GM04504 (cell line): ENCODE data around the gene MT1M.

Experiments used
- DNase-seq: peaks from one replicate; pipeline ENCODE4 v3.0.0-alpha.2; 2012; ENCODE audit warnings: low read depth

The MT1M gene

DNA sequence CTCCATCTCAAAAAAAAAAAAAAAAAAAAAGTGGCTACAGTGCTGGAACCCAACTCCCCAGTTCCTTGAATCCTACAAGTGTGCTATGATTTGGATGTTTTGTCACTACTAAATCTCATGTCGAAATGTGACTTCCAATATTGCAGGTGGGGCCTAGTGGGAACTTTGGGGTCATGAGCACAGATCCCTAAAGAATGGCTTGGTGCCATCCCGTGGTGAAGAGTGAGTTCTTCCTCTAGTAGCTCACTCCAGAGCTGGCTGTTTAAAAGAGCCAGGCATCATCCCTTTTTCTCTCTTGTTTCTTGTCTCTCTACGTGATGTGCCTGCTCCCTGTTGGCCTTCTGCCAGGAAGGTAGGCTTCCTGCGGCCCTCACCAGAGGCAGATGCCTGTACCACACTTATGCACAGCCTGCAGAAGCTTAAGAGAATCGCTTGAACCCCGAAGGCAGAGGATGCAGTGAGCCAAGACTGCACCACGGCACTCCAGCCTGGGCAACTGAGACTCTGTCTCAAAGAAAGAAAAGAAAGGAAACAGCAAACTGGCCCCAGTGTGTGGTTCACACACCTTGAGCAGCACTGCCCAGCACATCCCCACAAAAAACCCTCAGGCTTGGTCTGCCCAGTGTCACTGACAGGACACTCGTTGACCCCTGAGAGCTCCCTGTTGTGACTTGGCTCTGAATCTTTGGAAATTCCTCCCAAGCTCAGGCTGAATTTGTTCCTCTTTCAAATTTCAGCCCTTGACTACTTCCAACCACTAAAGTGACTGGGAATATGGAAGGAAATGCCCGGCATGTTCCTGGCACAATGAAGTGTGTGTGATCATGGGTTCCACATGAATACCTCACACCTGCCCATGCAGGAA is 3.7 kb upstream of the MT1M start:
- no peak for DNase-seq

DNA sequence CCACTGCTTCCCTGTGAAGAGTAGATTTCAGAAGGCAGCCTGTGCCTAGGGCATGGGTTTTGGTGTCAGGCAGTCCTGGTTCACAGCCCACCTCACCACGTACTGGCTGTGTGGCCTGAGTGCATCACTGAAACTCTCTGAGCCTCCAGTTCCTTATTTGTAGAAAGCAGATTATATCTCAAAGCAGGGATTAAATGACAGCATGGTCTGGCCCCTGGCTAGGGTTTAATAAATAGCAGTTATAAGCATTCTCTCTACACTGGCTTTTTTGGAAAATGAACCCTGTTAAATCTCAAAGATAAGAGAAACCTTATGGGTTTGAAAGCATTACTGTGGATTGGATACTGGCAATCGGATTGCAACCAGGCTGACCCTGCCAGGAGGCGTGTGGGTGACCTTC is 2.9 kb upstream of the MT1M start:
- DNase-seq = no peak

DNA sequence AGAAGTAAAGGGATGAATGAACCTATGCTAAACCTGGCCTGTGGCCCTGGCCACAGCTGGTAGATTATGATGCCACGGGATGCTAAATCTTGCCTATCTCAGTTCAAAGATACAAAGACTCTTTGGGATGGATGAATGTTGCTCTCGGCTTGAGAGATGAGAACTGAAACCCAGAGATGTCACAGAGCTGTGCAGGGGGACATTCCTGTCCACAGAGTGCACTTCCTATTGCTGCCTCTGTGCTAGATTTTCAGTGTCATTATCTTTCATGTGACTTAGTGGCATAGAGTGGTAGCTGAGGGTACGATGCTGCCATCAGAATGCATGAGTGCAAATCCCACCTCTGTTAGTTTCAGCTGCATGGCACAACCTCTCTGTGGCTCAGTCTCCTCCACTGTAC is 2.3 kb upstream of the MT1M start:
- no peak for DNase-seq

DNA sequence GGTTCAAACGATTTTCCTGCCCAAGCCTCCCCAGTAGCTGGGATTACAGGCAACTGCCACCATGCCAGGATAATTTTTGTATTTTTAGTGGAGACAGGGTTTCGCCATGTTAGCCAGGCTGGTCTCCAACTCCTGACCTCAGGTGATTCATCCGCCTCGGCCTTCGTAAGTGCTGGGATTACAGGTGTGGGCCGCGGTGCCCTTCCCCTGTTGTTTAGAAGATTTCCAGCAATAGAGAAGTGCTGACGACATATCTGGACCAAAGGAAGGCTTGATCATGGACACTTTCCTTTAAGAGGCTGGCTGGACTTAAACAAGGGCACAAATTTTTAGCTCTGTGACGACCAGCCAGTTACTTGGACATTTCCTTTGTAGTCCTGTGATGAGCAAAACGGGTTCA is 1.3 kb upstream of the MT1M start:
- no peak for DNase-seq

DNA sequence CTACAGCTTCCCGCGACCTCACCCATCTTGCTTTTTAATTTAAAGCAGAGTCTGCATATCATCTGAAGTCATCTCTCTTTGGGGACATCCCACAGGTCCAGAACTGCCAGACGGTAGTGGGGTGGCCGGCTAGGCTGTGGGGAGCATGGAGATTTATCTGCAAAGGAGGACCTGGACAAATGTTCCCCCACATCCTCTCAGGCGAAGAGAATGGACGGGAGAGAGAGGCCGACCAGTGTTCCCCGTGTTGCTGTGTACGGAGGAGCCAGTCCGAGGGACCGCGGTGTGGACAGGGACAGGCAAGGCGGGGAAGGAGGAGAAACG is 665 bp upstream of the MT1M start:
- no peak for DNase-seq

DNA sequence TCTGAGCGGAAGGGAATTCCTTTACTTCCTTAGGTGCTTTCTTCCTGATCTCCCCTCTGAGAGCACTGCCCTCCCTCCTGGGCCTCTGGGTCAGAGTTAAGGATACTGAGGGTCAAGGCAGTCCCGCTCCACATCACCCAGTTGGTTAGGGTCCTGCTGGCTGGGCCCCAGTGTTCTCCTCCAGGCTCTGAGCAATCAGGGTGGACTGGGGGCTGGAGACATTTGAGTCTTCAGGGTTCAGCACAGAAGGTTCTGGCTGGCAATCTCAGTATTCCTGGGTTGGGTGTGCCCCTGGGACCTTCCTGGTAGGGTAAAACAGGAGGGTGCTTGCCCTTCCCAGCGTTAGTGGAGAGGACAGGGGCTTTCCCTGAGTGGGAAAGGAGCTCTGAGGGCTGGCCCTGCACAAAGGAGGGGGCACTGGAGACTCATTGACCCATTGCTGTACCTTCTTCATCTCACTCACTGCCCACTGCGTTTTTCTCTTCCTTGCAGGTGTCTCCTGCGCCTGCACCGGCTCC is 448 bp downstream of the MT1M start:
- DNase-seq = no peak

DNA sequence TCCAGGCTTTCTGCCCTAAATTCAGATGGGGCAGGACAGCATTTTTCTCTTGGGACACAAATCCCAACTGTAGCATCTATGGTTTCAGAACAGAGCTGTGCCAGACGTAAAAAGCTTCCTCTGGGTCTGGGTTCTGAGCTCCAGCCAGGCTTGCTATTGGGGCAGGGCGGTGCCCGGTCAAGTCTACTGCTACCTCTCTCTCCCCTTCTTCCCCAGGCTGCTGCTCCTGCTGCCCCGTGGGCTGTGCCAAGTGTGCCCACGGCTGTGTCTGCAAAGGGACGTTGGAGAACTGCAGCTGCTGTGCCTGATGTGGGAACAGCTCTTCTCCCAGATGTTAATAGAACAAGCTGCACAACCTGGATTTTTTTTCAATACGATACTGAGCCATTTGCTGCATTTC is 1.1 kb downstream of the MT1M start:
- DNase-seq = no peak

DNA sequence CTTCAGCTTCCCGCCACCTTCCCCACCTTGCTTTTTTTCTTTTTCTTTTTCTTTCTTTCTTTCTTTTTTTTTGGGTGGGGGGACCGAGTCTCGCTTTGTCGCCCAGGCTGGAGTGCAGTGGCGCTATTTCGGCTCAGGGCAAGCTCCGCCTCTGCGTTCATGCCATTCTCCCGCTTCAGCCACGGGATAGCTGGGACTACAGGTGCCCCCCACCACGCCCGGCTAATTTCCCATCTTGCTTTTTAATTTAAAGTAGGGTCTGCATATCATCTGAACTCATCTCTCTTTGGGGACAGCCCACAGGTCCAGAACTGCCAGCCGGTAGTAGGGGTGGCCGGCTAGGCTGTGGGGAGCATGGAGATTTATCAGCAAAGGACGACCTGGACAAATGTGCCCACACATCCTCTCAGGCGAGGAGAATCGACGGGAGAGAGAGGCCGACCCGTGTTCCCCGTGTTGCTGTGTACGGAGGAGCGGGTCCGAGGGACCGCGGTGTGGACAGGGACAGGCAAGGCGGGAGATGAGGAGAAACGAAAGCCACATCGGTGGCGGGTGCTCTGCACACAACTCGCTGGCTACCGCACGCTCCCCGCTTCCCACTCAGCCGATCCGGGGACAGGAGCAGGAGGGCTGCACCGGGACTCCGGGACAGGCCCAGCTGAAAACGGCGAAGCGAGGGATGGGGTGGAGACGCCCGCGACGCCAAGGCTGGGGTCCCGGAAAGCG is 2.4 kb downstream of the MT1M start:
- DNase-seq = no peak

DNA sequence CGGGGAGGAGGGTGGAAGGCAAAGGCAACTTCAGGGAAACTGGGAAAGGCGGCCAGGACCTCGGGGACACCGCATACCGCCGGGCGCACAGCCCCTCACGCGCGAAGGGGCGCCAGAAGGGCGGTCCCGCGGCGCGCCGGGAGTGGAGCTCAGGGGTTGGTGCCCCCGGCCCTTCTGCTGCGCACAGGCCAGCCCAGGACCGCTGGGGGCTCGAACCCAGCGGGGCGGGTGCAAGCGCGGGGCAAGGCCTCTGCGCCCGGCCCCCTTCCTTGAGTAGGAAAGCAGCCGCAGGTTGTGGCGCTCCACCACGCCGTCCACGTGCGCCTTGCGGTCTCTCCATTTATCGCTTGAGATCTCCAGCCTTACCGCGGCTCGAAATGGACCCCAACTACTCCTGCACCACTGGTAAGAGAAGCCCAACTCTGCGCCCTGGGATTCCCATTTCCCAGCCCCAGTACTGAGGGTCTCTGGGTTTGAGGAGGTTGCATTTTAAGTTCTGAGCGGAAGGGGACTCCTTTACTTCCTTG is 3.0 kb downstream of the MT1M start:
- no peak for DNase-seq

DNA sequence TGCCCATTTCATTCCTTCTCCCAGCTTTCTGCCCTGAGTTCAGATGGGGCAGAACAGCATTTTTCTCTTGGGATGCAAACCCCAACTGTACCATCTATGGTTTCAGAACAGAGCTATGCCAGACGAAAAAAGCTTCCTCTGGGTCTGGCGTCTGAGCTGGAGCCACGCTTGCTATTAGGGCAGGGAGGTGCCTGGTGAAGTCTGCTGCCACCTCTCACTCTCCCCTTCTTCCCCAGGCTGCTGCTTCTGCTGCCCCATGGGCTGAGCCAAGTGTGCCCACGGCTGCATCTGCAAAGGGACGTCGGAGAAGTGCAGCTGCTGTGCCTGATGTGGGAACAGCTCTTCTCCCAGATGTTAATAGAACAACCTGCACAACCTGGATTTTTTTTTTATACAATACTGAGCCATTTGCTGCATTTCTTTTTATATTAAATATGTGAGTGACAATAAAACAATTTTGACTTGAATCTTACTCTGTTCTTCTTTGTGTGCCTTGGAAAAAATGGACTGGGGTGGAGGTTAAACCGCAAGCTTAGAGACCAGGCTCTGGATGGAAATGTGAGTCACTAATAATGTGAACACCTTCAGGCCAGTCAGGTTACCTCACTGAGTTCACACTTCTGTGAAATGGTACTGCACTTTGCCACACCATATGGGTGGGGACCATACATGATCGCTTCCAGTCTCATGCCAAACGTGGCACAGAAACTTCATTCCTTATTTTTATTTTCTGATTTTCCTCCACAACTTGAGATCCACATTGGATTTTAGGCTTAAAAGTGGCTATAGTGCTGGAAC is 4.4 kb downstream of the MT1M start:
- no peak for DNase-seq

DNA sequence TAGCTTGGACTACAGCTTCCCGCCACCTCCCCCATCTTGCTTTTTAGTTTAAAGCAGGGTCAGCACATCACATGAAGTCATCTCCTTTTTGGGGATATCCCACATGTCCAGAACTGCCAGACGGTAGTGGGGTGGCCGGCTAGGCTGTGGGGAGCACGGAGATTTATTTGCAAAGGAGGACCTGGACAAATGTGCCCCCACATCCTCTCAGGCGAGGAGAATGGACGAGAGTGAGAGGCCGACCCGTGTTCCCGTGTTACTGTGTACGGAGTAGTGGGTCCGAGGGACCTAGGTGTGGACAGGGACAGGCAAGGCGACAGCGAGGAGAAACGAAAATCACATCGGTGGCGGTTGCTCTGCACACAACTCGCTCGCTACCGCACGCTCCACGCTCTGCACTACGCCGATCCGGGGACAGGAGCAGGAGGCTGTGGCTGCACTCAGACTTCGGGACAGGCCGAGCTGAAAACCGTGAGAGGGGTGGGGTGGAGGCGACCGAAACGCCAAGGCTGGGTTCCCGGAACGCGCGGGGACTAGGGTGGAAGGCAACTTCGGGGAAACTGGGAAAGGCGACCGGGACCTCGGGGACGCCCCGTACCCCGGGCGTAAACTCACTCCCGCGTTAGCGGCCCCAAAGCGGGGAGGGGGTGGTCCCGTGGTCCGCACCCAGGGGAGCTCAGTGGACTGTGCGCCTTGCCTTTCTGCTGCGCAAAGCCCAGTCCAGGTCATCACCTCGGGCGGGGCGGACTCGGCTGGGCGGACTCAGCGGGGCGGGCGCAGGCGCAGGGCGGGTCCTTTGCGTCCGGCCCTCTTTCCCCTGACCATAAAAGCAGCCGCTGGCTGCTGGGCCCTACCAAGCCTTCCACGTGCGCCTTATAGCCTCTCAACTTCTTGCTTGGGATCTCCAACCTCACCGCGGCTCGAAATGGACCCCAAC is 5.6 kb downstream of the MT1M start, which contains the start of gene MT1A:
Gene MT1A, plus strand, starts transcription at position 853 of the 937 bp plus-strand sequence. Its CDS starts 73 bp downstream, at position 926.
- DNase-seq = no peak

DNA sequence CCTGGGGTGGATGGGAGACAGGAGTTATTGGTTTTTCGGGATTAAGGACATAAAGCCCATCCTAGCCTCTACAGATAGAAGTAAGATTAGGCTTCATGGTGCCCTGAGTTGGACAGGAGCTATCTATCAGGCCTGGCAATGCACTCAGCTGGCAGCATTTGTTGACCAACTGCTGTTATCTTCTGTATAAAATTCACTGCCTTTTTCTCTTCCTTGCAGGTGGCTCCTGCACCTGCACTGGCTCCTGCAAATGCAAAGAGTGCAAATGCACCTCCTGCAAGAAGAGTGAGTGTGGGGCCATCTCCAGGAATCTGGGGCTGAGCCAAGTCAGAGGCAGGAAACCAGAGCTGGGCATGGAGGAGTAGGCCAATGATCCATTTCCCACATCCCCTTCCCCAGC is 6.6 kb downstream of the MT1M start:
- DNase-seq = no peak

DNA sequence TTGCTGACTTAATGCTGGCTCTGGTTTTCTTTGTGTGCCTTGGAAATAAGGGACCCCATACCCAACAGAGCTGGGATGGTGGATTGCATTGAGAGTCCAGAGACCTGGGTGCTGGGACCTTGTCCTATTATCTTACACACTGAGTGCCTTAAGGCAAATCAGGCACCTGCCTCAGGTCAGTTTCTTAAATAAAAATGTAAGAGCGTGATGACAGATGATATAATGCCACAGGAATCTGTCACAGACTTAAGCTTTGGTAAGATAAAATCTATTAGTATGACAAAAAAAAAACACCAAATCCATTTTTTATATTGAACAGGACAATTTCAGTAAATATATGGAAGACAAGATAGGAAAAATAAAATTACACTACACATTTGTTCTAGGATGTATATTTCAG is 7.6 kb downstream of the MT1M start:
- no peak for DNase-seq

DNA sequence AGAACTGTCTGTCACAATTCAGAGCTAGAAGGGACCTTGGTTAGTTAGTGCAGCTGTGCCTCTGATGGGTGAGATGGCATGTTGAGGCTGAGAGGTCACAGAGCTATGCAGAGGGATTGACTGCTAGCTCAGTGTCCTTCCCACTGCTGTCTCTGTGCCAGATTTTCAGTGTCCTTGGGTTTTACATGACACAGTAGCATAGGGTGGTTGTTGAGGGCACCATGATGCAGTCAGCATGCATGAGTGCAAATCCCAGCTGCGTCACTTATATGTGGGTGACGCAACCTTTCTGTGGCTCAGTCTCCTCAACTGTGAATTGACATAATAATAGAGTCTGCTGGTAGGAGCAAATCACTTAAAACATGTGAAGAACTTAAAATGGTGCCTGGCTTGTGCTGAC is 8.7 kb downstream of the MT1M start:
- no peak for DNase-seq

DNA sequence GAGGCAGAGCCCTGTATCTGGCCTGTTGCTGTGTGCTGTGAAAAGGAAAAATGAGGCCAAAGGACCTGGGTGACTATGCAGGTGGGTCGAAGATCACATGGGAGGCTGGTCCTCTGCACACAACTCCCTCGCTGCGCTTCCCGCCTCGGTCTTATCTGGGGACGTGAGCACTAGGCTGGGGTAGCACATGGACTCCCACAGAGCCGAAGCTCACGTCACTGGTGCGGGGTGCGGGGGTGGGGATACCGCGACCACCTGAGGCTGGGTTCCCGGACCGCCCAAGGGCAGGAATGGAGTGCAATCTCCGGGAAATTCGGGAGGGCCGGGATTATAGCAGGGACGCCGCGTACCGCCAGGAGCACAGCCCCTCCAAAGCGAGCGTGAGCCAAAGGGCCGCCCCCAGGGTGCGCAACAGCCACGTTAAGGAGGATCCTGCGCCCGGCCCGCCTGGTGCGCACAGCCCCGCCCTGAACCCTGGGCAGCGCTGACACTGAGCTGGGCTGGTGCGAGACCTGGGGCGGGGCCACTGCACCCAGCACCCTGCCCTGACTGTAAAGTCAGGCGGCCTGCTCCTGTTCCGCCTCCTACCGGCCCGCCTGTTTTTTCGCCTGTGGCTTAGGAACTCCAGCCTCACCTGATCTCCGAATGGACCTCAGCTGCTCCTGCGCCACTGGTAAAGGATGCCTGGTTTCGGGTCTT is 10.8 kb downstream of the MT1M start:
- DNase-seq = no peak

DNA sequence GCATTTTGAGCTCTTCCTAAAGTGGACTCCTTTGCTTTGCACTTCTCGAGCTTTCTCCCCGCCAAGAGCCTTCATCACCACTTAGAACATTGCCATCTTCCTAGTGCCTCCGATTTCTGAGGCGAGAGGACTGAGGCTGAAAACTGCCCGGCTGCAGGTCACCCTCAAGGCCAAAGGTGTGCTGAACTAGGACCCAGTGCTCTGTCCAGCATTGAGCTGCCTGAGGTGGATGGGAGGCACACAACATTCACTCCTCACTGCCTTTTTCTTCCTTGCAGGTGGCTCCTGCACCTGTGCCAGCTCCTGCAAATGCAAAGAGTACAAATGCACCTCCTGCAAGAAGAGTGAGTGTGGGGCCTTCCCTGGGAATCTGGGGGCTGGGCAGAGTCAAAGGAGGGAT is 11.4 kb downstream of the MT1M start:
- DNase-seq = no peak

DNA sequence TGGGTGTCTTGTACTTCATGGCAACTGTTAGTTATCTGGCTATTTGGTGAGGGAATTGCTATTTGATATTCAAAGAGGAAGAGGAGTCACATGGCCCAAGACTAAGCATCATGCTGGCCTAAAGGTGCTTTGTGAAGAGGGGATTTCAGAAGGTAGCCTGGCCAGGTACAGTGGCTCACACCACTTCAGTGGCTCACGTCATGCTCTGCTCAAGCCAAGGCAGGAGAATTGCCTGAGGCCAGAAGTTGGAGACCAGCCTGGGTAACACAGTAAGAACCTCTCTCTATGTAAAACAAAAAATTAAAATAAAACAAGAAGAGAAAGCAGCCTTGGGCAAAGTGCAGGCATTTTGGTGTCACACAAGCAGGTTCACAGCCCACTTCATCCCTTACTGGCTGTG is 12.9 kb downstream of the MT1M start:
- no peak for DNase-seq

DNA sequence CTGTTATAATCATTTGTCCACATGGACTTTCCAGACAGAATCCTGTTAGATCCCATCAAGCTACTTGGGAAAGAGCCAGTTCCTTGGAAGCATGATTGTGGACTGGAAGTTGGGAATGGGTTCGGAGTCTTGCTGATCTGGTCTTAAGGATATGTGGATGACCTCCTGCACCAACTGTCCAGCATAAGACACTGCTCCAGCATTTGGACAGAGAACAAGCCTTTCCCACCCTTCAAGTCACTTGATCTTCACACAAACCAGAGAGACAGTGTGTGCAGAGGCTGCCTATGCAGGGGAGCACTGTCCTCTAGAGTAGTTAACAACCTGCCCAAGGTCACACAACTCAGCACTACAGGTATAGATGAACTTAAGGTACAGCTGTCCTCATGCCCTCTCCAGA is 13.4 kb downstream of the MT1M start:
- no peak for DNase-seq

DNA sequence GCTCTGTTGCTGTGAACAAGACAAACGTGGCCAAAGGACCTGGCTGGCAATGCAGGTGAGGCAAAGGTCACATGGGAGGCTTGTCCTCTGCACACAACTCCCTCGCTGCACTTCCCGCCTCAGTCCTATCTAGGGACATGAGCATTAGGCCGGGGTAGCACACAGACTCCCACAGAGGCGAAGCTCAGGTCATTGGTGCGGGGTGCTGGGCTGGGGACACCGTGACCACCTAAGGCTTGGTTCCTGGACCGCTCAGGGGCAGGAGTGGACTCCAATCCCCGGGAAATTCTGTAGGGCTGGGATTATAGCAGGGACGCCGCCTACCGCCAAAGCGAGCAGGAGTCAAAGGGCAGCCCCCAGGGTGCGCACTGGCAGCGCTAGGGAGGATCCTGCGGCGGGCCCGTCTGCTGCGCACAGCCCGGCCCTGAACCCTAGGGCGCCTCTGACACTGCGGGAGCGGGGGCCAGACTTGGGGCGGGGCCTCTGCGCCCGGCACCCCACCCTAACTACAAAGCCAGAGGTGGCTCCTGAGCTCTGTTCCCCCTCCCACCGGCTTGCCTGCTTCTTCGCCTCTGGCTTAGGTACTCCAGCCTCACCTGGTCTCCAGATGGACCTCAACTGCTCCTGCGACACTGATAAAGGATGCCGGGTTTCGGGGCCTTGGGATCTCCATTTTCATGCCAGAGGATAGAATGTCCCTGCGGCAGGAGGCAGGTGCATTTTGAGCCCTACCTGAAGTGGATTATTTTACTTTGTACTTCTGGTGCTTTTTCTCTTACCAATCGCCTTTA is 15.4 kb downstream of the MT1M start:
- no peak for DNase-seq

DNA sequence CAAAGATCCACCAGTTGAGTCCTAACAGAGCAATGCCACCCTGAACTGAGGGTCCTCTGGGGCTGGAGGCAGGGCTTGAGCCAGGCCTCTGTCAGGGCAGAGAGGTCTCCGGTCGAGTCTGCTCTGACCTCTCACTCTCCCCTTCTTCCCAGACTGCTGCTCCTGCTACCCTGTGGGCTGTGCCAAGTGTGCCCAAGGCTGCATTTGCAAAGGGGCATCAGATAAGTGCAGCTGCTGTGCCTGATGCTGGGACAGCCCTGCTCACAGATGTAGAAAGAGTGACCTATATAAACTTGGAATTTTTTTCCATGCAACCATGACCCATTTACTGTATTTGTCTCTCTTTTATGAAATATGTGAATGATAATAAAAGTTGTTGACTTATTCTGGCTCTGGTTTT is 16.8 kb downstream of the MT1M start:
- DNase-seq = no peak
